Epidermal melanocyte (primary cell): ENCODE data around the gene CA9.

Experiments used
- DNase-seq: peaks from one replicate; pipeline ENCODE4 v3.0.0; 2011; ENCODE audit warnings: low spot score; ENCODE audit not compliant: insufficient read length

CA9 gene

DNA sequence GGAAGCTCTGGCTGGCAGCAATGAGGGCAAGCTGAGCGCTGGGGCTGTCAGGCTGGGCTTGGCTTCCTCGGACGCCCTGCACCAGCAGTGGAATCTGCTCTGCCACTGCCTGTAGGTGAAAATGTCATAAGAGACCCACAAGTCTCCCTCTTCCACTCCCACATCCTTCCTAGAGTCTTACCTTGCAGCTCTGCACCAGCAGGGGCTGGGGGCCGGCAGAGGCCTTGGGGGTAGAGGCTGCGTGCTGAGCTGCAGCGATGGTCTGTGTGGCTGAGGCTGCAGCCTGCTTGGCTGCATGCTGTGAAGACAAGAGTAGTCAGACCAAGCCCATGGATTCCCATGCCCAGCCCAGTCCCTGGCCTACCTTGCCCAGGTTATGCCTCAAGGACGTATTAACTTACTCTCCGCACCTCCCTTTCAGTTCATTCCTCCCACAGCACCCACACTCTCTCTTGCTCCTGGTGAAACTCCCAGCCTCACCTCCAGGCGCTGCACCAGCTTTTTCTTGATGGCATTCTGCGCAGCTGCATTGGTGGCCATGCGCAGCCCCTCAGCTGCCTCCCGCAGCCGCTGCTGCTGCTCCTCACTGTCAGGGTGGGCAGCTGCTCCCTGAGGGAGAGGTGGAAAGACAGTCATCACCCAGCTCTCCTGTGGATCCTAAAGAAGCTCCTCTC, 41.0 kb downstream of the CA9 start:
- DNase-seq, result no peak

DNA sequence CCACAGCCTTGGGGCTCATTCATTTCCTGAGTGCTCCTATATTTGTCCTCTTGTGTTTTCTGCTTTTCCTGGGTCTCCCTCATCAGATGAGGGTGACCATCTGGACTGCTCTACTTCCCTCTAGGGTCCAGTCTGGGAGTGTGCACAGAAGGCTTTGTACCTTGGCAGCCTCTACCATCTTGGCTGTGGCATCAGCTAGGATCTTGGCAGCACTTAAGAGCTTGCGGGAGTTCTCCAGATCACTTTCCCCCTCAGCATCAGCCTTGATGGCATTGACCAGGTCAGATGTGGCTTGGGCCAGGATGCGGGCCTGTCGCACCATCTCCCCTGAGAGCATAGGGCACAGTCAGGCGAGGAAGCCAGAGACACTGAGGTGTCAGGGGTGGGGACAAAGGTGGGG, 42.5 kb downstream of the CA9 start:
- no peak for DNase-seq

DNA sequence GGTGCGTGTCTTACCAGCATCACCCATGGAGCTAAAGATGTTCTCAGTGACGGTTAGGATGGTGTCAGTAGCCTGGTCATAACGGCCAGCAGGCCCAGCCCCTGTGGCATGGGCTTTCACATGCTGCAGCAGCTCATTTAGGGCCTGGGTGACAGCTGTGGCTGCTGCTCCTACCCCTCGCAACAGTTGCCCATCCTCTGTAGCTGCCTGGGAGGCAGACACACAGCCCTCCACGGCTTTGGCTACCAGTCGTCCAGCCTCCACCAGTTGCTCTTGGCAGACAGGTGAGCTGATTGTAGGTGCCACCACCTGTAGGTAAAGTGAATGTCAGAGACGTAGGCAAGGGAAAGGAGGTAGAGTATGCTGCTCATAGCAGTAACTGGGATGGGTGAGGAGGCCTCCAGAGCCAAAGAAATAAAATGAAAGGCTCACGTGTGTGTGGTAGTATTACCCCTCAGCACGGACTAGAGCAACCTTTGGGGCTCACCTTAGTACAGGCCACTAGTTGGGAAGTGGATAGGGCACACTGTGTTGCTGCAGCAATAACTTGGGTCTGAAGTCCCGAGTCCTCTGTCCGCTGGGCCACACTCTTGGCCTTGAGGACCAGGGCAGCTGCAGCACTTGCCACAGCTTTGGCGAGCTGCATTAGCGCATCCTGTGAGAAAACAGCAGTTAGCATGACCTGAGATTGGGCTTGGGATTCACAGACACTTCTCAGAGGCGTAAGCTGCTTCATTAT, 43.6 kb downstream of the CA9 start:
- DNase-seq, result no peak

DNA sequence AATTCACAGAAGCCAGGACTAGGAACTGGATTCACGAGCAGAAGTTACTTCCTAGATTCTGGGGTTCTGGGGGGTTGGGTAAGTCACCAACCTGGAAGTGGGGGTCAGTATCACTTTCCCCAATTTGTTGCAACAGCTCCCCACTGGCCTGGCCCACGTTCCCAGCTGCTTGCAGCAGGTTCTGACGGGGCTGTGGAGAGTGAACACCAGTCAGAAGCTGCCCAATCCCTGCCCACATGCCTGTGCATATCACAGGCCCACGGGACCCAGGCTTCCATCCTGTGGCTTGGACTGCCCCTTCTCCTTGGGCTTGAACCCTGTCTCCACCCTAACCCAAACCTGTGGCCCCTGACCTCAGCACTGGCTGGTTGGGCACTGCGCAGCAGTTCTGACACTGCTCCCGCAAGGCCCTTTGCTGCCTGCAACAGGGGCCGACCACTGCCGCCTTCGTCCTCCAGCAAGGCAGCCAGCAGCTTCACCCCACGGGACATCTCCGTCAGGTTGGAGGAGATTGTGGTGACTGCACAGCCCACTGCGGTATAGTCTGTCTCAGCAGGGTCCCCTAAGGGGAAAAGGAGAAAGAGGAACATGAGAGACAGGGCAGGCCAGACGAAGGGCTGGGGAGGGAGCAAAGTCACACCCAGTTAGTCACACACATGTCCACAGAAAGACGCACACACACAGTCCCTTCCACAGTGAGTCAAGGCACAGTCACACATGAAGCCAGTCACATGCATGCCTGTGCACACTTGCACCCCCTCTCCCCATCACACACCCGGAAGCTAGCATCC, 45.2 kb downstream of the CA9 start:
- DNase-seq, result no peak

DNA sequence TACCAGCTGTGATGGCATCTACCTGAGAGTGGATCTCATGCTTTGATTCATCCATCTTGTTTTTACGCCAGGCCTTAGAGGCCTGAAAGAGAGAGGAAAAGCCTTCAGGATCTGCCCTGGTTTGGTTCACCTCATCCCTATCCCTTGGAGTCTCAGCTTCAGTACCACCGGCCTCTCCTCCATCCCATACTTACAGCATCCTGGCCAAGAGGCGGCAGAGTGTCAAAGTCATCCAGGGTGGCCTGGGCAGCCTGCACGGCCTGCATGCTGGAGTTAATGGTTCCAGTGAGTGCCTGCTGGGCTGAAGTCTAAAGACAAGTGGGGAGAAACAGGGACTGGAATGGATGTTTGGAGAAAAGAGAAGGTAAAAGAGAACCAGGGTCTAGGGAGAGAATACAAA, 45.8 kb downstream of the CA9 start:
- no peak for DNase-seq

DNA sequence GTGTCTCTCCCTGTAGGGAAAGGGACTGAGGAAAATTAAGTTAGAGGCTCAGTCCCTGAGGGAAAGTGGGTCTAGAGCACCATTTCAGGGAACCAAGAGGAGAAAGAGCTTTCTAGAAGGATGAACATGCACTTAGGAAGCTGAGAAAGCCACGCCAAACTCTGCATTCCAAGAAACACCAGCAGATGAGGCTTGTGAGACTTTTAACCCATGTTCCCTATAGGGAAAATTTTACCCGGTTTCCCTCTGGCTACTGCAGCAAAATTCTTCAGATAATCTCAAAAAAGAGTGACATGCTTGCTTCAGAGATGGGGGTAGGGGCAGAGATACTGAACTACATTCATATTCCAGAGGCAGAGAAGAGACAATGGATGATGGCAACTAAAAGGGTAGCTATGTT, 49.7 kb downstream of the CA9 start:
- DNase-seq, result no peak

DNA sequence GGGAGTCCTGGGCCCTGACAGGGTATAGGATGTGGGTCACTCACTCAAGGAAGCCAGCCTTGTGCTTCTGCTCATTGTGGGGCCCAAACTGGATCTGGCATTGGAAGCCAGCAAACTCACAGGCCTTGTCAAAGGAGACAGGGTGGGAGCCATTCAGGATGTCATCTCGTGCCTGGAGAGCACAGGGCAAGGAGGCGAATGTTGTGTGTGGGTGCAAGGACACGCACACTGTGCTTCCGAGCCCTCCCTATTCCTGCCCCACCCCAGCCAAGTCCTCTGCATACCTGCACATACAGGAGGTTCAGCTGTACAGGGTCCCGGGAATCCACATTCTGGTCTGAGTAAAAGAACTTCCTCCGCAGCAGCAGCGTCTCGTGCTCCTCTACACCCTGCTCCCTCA, 50.2 kb downstream of the CA9 start:
- DNase-seq, result no peak

DNA sequence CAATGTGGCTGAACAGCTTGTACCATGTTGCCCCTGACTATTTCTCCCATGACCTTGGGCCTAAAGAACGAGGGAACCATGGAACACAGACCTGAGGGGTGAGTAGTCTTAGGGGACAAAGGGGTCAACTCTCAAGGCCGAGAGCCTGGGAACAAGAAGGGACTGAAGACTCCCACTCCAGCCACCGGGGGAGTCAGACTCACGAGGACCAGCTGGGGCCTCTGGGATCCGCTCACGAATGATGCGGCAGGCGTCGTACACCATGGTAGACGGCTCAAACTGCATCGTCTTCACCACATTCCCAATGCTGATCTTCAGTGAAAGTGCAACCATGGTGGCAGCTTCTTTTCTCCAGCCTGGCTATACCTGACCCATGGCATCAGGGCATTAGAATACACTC, 51.6 kb downstream of the CA9 start:
- no peak for DNase-seq

DNA sequence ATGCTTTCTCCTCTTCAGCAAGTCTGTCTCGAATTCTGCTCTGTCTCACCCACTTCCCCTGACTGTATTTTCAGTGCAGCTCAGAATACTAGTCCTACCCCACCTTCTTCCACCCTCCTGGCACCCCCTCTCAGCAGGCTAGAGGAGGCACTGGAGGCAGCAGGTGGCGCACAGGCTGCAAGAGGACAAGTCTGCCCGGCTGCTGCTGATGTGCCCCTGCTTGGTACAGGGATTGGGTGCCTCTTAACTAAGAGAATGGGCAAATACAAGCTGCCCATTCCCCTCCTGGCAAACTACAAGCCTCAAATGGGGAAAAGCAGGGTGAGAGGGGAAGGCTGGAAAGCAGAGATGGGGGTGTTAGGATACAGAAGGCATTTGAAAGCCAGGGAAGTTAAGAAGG, 53.2 kb downstream of the CA9 start:
- no peak for DNase-seq

DNA sequence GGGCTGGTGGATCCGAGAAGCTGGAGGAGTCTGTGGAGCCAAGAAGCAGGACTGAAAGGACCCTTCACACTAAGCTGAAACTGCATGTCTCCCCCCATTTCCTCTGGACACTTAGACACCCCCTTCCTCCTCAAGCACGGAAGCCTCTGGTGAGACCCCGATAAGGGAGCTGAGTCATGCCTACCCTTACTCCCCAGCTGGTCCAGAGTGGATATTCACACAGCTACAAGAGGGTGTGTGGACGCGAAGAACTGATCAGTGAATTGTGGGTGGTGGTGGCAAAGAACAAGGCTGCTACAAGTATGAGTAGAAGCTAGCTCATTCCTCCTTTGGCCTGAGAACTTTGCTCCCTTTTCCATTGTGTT, 53.9 kb downstream of the CA9 start:
- DNase-seq, result no peak

DNA sequence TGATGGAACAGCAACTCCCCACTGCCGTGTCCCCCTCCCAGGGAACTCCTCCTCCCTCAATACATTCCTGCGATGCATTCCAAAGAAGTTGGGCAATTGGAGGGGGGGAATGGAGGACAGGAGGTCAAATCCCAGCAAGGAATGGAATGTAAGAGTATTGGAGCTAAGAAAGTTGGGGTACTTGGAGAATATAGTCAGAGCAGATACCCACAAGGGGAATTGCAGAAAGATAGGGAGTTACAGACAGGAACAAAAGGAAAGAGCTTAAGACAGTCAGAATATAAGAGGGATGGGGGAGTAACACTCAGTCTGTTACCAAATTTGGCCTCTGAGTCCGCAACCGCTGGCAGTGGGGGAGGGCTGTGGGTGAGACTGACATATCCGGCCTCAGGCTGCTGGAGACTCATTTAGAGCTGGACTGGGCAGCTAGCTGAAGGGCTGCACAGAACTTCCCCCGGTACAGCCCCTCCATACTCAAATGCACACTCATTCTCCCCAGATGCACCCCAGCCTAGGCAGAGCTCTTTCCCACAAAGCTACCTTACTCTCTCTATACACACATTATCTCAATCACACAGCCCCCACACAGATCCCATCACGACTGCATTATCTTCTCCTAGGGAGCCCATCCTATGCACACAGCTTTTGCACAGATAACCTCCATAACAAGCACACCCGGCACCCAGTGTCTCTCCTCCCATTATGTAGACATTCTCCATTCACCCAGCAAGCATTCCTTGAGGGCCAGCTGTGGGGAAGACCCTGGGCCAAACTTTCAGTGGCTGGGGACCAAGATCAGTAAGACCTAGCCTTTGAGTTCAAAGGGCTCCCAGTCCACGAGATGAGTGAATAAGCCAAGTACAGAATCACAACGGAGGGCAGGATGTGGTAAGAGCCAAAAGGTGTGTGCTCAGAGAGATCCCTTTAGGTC, 54.6 kb downstream of the CA9 start:
- DNase-seq, result peak; percentile 70

DNA sequence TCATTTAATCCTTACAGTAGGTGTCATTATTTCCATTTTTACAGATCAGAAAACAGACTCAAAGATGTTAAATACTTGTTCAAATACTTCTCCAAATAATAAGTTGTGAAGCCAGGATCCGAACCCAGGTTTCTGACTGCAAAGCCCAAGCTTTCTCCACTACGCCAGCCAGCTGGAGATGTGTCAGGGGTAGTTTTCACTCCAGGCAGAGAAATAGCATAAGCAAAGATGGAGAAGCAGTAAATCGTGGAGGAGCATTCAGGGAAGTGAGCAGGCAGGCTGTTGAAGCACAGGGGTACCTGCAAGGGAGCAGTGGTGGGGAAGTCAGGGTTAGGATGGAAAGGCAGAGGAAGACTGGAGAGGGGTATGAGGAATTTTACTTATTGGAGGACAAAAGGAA, 55.4 kb downstream of the CA9 start:
- no peak for DNase-seq

DNA sequence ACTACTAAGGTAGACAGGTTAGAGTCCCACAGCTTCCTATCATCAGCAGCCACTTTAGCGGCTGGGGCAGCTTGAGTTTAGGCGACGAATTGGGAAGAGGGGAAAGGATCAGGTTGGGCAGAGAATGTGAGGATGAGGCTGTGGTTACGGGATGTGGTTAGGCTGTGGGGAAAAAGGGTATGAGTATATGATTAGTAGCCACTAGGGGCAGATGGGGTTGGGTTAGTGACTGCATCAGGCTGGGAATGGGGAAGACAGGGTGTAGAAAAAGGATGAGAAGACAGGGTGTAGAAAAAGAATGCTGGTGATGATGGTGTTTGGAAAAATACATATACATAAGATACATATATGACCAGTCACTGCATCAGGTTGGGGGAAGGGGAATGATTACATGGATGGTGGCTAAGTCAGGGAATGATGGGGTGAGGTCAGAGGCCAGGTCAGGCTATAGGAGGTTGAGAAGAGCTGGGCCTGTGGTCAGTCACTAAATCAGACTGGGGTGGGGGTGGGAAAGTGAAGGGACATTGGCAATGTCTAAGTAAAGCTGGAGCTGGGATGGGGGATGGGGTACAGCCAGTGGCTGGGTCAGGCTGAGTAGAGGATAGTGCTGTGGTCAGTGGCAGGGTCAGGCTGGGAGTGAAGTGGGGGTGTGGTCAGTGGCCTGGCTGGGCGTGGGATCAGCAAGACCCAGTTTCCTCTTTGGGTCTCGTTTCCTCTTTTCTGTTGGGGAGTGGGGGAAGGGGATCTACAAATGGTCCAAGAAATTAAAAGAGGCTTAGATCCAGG, 56.2 kb downstream of the CA9 start:
- DNase-seq, result peak; percentile 93

DNA sequence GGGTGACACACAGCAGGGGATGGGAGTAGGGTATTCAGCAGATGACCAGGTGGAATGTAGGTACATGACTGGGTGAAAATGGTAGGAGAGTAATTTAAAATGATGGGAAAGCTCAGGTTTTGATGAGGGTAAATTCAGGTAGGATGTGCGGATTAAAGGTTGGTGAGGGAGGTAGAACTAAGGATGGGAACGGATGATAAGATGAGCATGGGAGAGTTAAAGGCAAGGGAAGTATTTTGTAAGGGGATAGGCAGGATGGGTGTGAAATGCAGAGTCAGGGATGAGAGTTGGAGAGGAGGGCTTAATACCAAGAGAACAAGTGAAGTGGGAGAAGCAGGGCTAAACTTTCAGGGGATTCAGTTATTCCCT, 56.7 kb downstream of the CA9 start:
- no peak for DNase-seq
